IMR-90 (cell line): ENCODE measurements around the gene PLCG2. TPM values are rescaled to one million over a fixed set of nuclear protein-coding genes. Genes with fewer than 3 reads are reported as not detected.

ENCODE experiments used
- ATAC-seq: fragments of 200-7000 bp; cut with Tn5 transposase; 2 replicates; pipeline ENCODE4 v1.9.1; 2020; ENCODE audit warnings: low read depth, mild to moderate bottlenecking, moderate library complexity
- BruUV-seq: library from RNA; stranded (reverse); fragments of 400-500 nt; replicated peaks from 2 replicates; lab custom pipeline; 2021; lab: Mats Ljungman, UMichigan
- CTCF ChIA-PET: fragments of 300-600 bp; formaldehyde crosslinking; extraction: SDS; loops from one replicate; lab custom pipeline; 2021; ENCODE audit warnings: antibody characterized with exemption; lab: Yijun Ruan, JAX
- POLR2A ChIA-PET: fragments of 300-600 bp; sonication (Branson Sonifier 250); formaldehyde crosslinking; loops from one replicate; lab custom pipeline; 2022; ENCODE audit warnings: antibody characterized with exemption; ENCODE audit not compliant: unreplicated experiment; lab: Charles Lee
- DNase-seq: peaks from one replicate; pipeline ENCODE4 v3.0.0; 2013
- H2AFZ ChIP-seq: replicated peaks from 2 replicates; pipeline ENCODE3; 2013; ENCODE audit warnings: low read length, mild to moderate bottlenecking; ENCODE audit not compliant: poor library complexity
- H2AK5ac ChIP-seq: 2 replicates; pipeline ENCODE4 v1.6.1; 2013; ENCODE audit warnings: low read depth, low read length, inconsistent platforms
- H2AK9ac ChIP-seq: replicated peaks from 2 replicates; pipeline ENCODE3; 2013; ENCODE audit warnings: mild to moderate bottlenecking, low read depth, low read length, moderate library complexity; ENCODE audit not compliant: poor library complexity
- H2BK120ac ChIP-seq: 2 replicates; pipeline ENCODE4 v1.6.1; 2013; ENCODE audit warnings: low read depth, low read length, inconsistent platforms
- H2BK15ac ChIP-seq: 3 replicates; pipeline ENCODE4 v1.6.1; 2013; ENCODE audit warnings: low read depth, low read length, inconsistent platforms
- H2BK20ac ChIP-seq: 2 replicates; pipeline ENCODE4 v1.6.1; 2013; ENCODE audit warnings: low read depth, mild to moderate bottlenecking, inconsistent platforms, low read length, moderate library complexity
- H2BK5ac ChIP-seq: 2 replicates; pipeline ENCODE4 v1.6.1; 2013; ENCODE audit warnings: mild to moderate bottlenecking, low read depth, low read length, inconsistent platforms; ENCODE audit not compliant: poor library complexity, severe bottlenecking
- H3K14ac ChIP-seq: replicated peaks from 2 replicates; pipeline ENCODE4 v1.6.1; 2013; ENCODE audit warnings: low read depth, low read length, inconsistent platforms
- H3K18ac ChIP-seq: 2 replicates; pipeline ENCODE4 v1.6.1; 2013; ENCODE audit warnings: low read depth, low read length, control low read depth
- H3K23ac ChIP-seq: 2 replicates; pipeline ENCODE4 v1.6.1; 2013; ENCODE audit warnings: low read depth, low read length, inconsistent platforms
- H3K27ac ChIP-seq: 2 replicates; pipeline ENCODE4 v1.5.1; 2013; ENCODE audit warnings: mild to moderate bottlenecking, control low read depth, low read length; ENCODE audit not compliant: insufficient read depth
- H3K27me3 ChIP-seq: 2 replicates; pipeline ENCODE4 v1.6.1; 2013; ENCODE audit warnings: low read length; ENCODE audit not compliant: control insufficient read depth, insufficient read depth
- H3K36me3 ChIP-seq: 2 replicates; pipeline ENCODE4 v1.6.1; 2013; ENCODE audit warnings: low read length, mixed read lengths; ENCODE audit not compliant: control insufficient read depth, insufficient read depth
- H3K4ac ChIP-seq: 2 replicates; pipeline ENCODE4 v1.6.1; 2013; ENCODE audit warnings: low read depth, low read length, inconsistent platforms
- H3K4me1 ChIP-seq: 2 replicates; pipeline ENCODE4 v1.6.1; 2013; ENCODE audit warnings: low read length, mixed read lengths; ENCODE audit not compliant: control insufficient read depth, insufficient read depth
- H3K4me2 ChIP-seq: 2 replicates; pipeline ENCODE4 v1.6.1; 2013; ENCODE audit warnings: low read depth, mild to moderate bottlenecking, control low read depth, low read length, moderate library complexity
- H3K4me3 ChIP-seq: 2 replicates; pipeline ENCODE4 v1.5.1; 2013; ENCODE audit warnings: low read depth, mild to moderate bottlenecking, control low read depth, low read length, moderate library complexity; ENCODE audit not compliant: insufficient read depth
- H3K56ac ChIP-seq: 2 replicates; pipeline ENCODE4 v1.6.1; 2013; ENCODE audit warnings: low read length, inconsistent platforms; ENCODE audit not compliant: insufficient read depth; ENCODE audit errors: extremely low read depth
- H3K79me1 ChIP-seq, 2 experiments: 2 replicates each; pipeline ENCODE4 v1.6.1; 2013; ENCODE audit warnings: low read length in 2 of 2, inconsistent platforms in 1 of 2, low read depth in 1 of 2
- H3K9ac ChIP-seq: 2 replicates; pipeline ENCODE4 v1.6.1; 2013; ENCODE audit warnings: low read depth, low read length, control low read depth
- H3K9me1 ChIP-seq: 2 replicates; pipeline ENCODE4 v1.6.1; 2013; ENCODE audit warnings: low read length, inconsistent platforms; ENCODE audit not compliant: insufficient read depth
- H3K9me3 ChIP-seq: 2 replicates; pipeline ENCODE4 v1.6.1; 2013; ENCODE audit warnings: low read length; ENCODE audit not compliant: control insufficient read depth, insufficient read depth
- H4K20me1 ChIP-seq: 2 replicates; pipeline ENCODE4 v1.6.1; 2013; ENCODE audit warnings: low read length, inconsistent platforms; ENCODE audit not compliant: insufficient read depth
- H4K5ac ChIP-seq: 2 replicates; pipeline ENCODE4 v1.6.1; 2013; ENCODE audit warnings: mild to moderate bottlenecking, low read depth, low read length, control low read depth
- H4K8ac ChIP-seq, 2 experiments: 2 replicates each; pipeline ENCODE4 v1.6.1; 2013; ENCODE audit warnings: low read depth in 2 of 2, low read length in 2 of 2, control low read depth in 1 of 2, inconsistent platforms in 1 of 2
- H4K91ac ChIP-seq: 2 replicates; pipeline ENCODE4 v1.6.1; 2013; ENCODE audit warnings: low read depth, low read length, inconsistent platforms; ENCODE audit not compliant: insufficient read depth
- BHLHE40 ChIP-seq: fragments of 150-350 bp; IDR thresholded peaks from 2 replicates; pipeline ENCODE4 v1.6.1; 2016; ENCODE audit warnings: mild to moderate bottlenecking, low read depth, low read length
- CEBPB ChIP-seq: IDR thresholded peaks from 2 replicates; pipeline ENCODE4 v1.6.1; 2012; ENCODE audit warnings: low read depth, low read length, improper control_type of control experiment
- CHD1 ChIP-seq: IDR thresholded peaks from 2 replicates; pipeline ENCODE4 v1.6.1; 2012; ENCODE audit warnings: low read depth, low read length, improper control_type of control experiment
- ELK1 ChIP-seq: fragments of 150-350 bp; IDR thresholded peaks from 2 replicates; pipeline ENCODE4 v1.6.1; 2016; ENCODE audit warnings: low read depth, mild to moderate bottlenecking, low read length, moderate library complexity, borderline replicate concordance
- FOS ChIP-seq: fragments of 150-350 bp; IDR thresholded peaks from 2 replicates; pipeline ENCODE4 v1.6.1; 2016; ENCODE audit warnings: low read depth, low read length
- MAFK ChIP-seq: IDR thresholded peaks from 2 replicates; pipeline ENCODE4 v1.6.1; 2012; ENCODE audit warnings: low read depth, low read length, improper control_type of control experiment
- MAZ ChIP-seq: IDR thresholded peaks from 2 replicates; pipeline ENCODE4 v1.6.1; 2012; ENCODE audit warnings: low read depth, mild to moderate bottlenecking, low read length, improper control_type of control experiment, moderate library complexity, borderline replicate concordance
- MXI1 ChIP-seq: IDR thresholded peaks from 2 replicates; pipeline ENCODE4 v1.6.1; 2012; ENCODE audit warnings: low read depth, mild to moderate bottlenecking, low read length, moderate library complexity, borderline replicate concordance
- NFE2L2 ChIP-seq: fragments of 150-350 bp; IDR thresholded peaks from 2 replicates; pipeline ENCODE4 v1.6.1; 2016; ENCODE audit warnings: low read depth, mild to moderate bottlenecking, low read length
- POLR2A ChIP-seq: IDR thresholded peaks from 2 replicates; pipeline ENCODE4 v1.6.1; 2012; ENCODE audit warnings: mild to moderate bottlenecking, low read depth, low read length
- RAD21 ChIP-seq: IDR thresholded peaks from 2 replicates; pipeline ENCODE4 v1.6.1; 2012; ENCODE audit warnings: low read length, improper control_type of control experiment
- RCOR1 ChIP-seq: IDR thresholded peaks from 2 replicates; pipeline ENCODE4 v1.6.1; 2012; ENCODE audit warnings: mild to moderate bottlenecking, low read length, improper control_type of control experiment; ENCODE audit not compliant: insufficient replicate concordance
- RFX5 ChIP-seq: IDR thresholded peaks from 2 replicates; pipeline ENCODE4 v1.8.0; 2012; ENCODE audit warnings: low read depth, mild to moderate bottlenecking, low read length, moderate library complexity
- SMC3 ChIP-seq: fragments of 150-350 bp; IDR thresholded peaks from 2 replicates; pipeline ENCODE4 v1.6.1; 2016; ENCODE audit warnings: low read depth, mild to moderate bottlenecking, antibody characterized with exemption, low read length, moderate library complexity
- USF2 ChIP-seq: fragments of 150-350 bp; IDR thresholded peaks from 2 replicates; pipeline ENCODE4 v1.6.1; 2017; ENCODE audit warnings: mild to moderate bottlenecking, antibody characterized with exemption, low read length, low read depth
- WGBS, 2 experiments: methylation state at CpG; one replicate each; pipeline versions ENCODE4 v1.1.5 to v1.1.7; 2013; ENCODE audit warnings: missing lambda C conversion rate in 2 of 2; ENCODE audit not compliant: insufficient read length in 1 of 2; ENCODE audit errors: extremely low coverage in 2 of 2; 5-methylcytosine and 5-hydroxymethylcytosine counted together
- dilution Hi-C: fragments of 300-500 bp; cut with HindIII; formaldehyde crosslinking; loops from one replicate; pipeline ENCODE4 v1.14.3; 2018; ENCODE audit warnings: low sequenced_read_pairs; ENCODE audit not compliant: unreplicated experiment
- in situ Hi-C: fragments of 300-500 bp; cut with MboI; formaldehyde crosslinking; loops from 3 replicates; pipeline ENCODE4 v1.14.3; 2019; ENCODE audit warnings: low sequenced_read_pairs, inconsistent platforms, mixed read lengths
- intact Hi-C: fragments of 100-400 bp; cut with micrococcal nuclease; formaldehyde crosslinking; loops from 2 replicates; pipeline ENCODE4 v1.10.0; 2022
- polyA plus RNA-seq, 3 experiments: library from polyadenylated mRNA; depleted of rRNA; stranded (reverse); fragments of >200 nt; gene quantifications; 2 replicates each; pipeline ENCODE4 v1.2.3, GENCODE V29; 2012; ENCODE audit warnings: low replicate concordance in 1 of 3
- total RNA-seq: library from RNA; depleted of rRNA; stranded (reverse); fragments of >200 nt; gene quantifications from 2 replicates; pipeline ENCODE4 v1.2.3, GENCODE V29; 2012
- TF ChIP-seq, protein P1 (sequence below): conservative IDR thresholded peaks from 2 replicates; pipeline ENCODE4 v1.5.1; 2012; ENCODE audit warnings: mild to moderate bottlenecking, low read depth, low read length, improper control_type of control experiment

The PLCG2 gene
- total and polyA plus RNA-seq, 2 of the 4 experiments (the other 2 are of a cell fraction) = 0.14 to 0.18 TPM

DNA sequence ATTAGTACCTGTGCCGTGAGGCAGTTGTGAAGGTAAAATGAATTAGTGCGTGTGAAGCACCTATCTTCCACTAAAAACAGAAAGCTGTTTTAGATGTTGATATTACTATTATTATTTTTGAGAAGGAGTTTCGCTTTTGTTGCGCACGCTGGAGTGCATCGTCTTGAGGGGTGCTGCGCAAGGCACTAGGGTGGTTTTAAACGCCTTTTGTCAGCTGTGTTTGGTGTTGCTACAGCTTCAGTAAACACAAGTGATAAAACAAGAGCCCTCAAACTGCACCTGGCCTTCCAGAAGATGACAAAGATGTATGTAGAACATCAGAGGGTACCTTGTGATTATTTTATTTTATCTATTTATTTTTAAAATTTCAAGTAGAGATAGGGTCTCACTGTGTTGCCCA is 38.2 kb downstream of the PLCG2 start:
- Histone ChIP-seq H3K14ac (no peak overlapping the region), H2AK5ac (no peak overlapping the region), H3K9me3 (no peaks in the 10 kb centered on the region), H2BK20ac (no peak overlapping the region), H4K91ac (no peak overlapping the region), H2BK5ac (no peak overlapping the region), H3K27ac (no peak overlapping the region), H2BK120ac (no peak overlapping the region), H3K4me2 (no peak overlapping the region), H3K27me3 (peaks cover 3% of the 10 kb centered on the region; the same call in 1 of the 2 replicates), H3K9ac (no peak overlapping the region), H4K20me1 (no peaks in the 10 kb centered on the region), H2AFZ (no peak overlapping the region), H3K4me1 (no peaks in the 10 kb centered on the region), H3K79me1 (no peaks in the 10 kb centered on the region), H3K4me3 (no peak overlapping the region), H2BK15ac (no peak overlapping the region), H3K4ac (no peak overlapping the region), H3K18ac (no peak overlapping the region), H2AK9ac (no peak overlapping the region), H3K23ac (no peak overlapping the region), H3K36me3 (no peaks in the 10 kb centered on the region), H4K8ac (no peak overlapping the region), H3K56ac (no peak overlapping the region), H4K5ac (no peak overlapping the region), H3K9me1 (no peaks in the 10 kb centered on the region)
- ATAC-seq (no peak), DNase-seq (no peak)
- ChIA-PET POLR2A (no interaction called here), CTCF (interaction anchor here (0.9 kb wide), 1 partner anchor 57 kb away, joined by 3 read pairs; no protein-coding TSS in a partner anchor)
- intact Hi-C loops (no loop called here), in situ Hi-C loops (no loop called here), dilution Hi-C loops (no loop called here)
- TF ChIP-seq SMC3 = no peak
- TF ChIP-seq, protein P1, sequence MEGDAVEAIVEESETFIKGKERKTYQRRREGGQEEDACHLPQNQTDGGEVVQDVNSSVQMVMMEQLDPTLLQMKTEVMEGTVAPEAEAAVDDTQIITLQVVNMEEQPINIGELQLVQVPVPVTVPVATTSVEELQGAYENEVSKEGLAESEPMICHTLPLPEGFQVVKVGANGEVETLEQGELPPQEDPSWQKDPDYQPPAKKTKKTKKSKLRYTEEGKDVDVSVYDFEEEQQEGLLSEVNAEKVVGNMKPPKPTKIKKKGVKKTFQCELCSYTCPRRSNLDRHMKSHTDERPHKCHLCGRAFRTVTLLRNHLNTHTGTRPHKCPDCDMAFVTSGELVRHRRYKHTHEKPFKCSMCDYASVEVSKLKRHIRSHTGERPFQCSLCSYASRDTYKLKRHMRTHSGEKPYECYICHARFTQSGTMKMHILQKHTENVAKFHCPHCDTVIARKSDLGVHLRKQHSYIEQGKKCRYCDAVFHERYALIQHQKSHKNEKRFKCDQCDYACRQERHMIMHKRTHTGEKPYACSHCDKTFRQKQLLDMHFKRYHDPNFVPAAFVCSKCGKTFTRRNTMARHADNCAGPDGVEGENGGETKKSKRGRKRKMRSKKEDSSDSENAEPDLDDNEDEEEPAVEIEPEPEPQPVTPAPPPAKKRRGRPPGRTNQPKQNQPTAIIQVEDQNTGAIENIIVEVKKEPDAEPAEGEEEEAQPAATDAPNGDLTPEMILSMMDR = no peak
- no peak for TF ChIP-seq MAZ
- TF ChIP-seq CHD1 = no peak
- TF ChIP-seq CEBPB = no peak
- TF ChIP-seq ELK1 = no peak
- TF ChIP-seq RAD21 = no peak
- TF ChIP-seq RFX5 = no peak
- TF ChIP-seq BHLHE40 = no peak
- TF ChIP-seq FOS = no peak
- no peak for TF ChIP-seq NFE2L2
- no peak for TF ChIP-seq RCOR1
- no peak for TF ChIP-seq MXI1
- no peak for TF ChIP-seq MAFK
- TF ChIP-seq USF2 = no peak
- no peak for TF ChIP-seq POLR2A
- no TSS peak for BruUV-seq
- WGBS, 2 experiments = no CpG with 5 or more reads among the region's 8 CpGs
